Measurements from ENCODE around the gene L3HYPDH.

The L3HYPDH gene

DNA sequence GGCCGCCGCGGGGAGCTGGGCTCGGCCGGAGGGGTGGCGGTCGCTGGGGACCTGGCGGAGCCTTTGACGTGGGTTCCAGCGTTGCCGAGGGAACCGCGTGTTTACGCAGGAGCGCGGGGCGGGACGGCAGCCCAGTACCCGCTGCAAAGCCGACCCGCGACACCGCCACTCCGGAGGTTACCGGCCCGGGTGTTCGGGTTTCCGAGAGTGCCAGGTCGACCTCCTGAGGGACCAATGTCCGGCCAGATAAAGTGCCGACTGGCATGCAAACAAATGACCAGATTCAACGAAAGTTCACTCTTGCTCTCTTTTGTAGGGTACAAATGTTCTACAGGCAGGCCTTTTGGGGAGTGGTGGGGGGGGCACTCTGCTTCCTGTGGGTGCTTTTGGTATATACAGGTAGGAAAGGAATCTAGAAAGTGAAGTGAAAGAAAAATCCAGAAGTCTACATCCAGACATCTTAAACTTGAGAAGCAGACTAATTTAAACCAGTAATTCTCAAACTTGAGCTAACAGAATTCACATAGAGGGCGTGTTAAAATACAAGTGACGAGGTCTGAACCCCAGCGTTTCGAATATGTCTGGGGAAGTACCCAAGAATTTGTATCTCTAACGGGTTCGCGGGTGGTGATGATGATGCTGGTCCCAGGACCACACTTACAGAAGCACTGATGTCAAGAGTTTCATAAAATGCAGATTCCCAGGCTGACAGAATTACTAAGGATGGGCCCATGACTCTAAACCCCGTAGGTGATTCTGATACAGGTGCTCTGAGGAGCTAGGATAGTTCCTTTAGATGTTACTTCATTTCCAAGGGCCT is 18.7 kb downstream of the L3HYPDH start, which contains the start of gene GPR135:
Gene GPR135 (minus strand): TSS at position 65 of the 820 bp plus-strand sequence. CDS start 154 bp downstream, outside the sequence.
- TF ChIP-seq CTCF (IDR thresholded peaks at IDR 0.05; ENCODE audit: low read depth, low read length, missing control alignments), result no peak
- peak within 1 kb of the TSS; percentile 47 for H3K4me3 ChIP-seq (ENCODE audit: low read depth, low read length)
- in situ Hi-C loops (cut with HindIII; ENCODE audit: low sequenced_read_pairs), result no loop called here
- no peak for DNase-seq (ENCODE audit: low read depth)

DNA sequence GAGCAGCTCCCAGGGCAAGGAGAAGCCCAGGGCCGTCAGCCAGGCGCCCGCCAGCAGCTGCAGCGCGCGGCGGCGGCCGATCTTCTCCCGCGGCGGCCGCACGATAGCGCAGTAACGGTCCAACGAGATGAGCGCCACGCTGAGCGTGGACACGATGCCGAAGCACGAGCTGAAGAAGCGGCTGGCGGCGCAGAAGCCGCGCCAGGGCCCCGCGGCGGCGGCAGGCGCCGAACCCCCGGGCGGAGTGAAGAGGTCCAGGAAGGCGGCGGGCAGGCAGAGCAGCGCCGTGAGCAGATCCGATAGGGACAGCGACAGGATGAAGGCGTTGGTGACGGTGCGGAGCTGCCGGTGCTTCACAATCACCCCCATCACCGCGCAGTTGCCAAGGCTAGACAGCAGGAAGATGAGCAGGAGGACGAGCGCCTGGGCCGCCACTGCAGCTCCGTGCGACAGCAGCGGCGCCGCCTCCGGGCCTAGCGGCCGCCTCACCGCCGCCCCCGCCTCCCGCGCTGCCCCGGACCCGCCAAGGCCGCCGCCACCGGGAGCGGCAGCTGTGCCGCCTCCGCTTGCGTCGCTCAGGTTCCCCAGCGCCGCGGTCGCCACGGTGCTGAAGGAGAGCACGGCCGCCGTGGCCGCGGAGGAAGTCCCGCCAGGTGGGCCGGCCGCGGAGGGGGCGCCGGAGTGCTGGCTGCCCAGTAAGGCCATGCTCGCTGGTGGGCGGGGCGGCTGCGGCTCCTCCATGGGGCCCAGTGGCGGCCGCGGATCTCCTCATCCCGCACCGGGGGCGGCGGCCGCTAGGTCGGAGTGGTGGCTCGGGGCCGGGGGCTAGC is 19.5 kb downstream of the L3HYPDH start:
- no peak for TF ChIP-seq CTCF (IDR thresholded peaks at IDR 0.05; ENCODE audit: low read depth, low read length, missing control alignments)
- in situ Hi-C loops (cut with HindIII; ENCODE audit: low sequenced_read_pairs), result no loop called here
- H3K4me3 ChIP-seq (ENCODE audit: low read depth, low read length), result peak overlapping the region; percentile 47
- DNase-seq (ENCODE audit: low read depth), result no peak

DNA sequence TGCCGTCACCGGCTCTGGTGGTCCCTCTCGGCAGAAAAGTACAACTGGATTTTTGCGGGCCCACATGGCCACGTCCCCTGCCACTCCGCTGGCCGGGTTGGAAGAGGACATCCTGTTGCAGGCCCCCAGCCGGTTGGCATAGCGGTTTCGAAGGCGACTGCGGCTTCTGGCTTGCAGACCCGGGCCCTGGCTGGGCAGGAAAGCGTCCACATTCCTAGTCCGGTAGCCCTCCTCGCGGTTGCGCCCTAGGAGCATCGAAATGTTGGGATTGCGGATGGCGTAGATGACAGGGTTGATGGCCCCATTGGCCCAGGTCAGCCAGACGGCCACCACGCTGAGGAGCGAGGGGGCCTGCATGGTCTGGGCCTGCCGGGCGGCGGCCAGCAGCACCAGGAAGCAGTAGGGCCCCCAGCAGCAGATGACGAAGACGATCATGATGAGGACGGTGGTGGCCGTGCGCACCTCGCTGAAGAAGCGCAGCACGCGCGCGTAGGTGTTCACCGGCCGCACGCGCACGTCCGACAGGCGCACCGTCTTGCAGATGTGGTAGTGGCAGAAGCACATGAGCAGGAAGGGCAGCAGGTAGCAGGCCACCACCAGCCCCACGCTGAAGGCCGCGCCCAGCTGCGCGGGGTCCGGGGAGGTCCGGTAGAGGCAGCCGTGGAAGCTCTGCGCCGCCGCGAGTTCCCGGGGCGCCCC is 20.3 kb downstream of the L3HYPDH start:
- peak overlapping the region; percentile 47 for H3K4me3 ChIP-seq (ENCODE audit: low read depth, low read length)
- TF ChIP-seq CTCF (IDR thresholded peaks at IDR 0.05; ENCODE audit: low read depth, low read length, missing control alignments), result no peak
- no peak for DNase-seq (ENCODE audit: low read depth)
- in situ Hi-C loops (cut with HindIII; ENCODE audit: low sequenced_read_pairs), result no loop called here

GRCh38 chr14:59461891-59462290 is 22.3 kb downstream of the L3HYPDH start:
- DNase-seq (ENCODE audit: low read depth), result no peak
- no peak overlapping the region for H3K4me3 ChIP-seq (ENCODE audit: low read depth, low read length)
- in situ Hi-C loops (cut with HindIII; ENCODE audit: low sequenced_read_pairs), result no loop called here
- no peak for TF ChIP-seq CTCF (IDR thresholded peaks at IDR 0.05; ENCODE audit: low read depth, low read length, missing control alignments)

DNA sequence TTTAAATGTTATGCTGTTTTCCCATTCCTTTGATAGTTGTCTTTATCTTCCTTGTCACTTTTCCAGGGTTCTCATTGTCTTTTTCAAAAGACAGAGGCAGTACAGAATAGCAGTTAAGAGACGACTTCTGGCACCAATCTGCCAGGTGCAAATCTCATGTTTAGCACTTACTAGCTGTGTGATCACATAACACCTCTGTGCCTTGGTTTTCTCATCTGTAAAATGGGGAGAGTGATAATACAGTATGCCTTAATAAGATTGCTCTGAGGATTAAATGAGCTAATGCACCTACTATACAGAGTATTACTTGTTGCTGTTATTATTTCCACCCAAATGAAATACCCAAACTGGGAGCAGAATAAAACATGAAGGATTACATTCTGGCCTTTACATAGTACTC is 23.8 kb downstream of the L3HYPDH start:
- no peak for TF ChIP-seq CTCF (IDR thresholded peaks at IDR 0.05; ENCODE audit: low read depth, low read length, missing control alignments)
- in situ Hi-C loops (cut with HindIII; ENCODE audit: low sequenced_read_pairs), result no loop called here
- no peak for DNase-seq (ENCODE audit: low read depth)
- no peak overlapping the region for H3K4me3 ChIP-seq (ENCODE audit: low read depth, low read length)

DNA sequence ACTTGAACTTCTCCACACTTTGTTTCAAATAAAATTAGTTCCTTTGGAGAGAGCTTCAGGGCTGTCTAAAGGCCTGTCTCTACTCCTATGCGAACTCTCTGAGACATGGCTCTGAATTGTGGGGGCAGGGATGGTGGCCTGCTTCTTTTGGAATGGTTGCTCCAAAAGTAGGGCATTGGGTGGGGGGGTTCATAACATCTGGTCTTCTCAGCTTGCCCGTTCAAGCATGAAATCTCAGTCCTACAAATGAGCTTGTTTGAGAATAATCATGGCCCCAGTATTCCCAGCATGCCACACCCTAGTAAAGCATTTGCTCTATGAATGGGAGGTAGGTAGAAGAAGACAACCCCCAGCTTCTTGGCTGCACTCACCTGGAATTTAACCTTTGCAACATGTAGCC is 25.7 kb downstream of the L3HYPDH start:
- in situ Hi-C loops (cut with HindIII; ENCODE audit: low sequenced_read_pairs), result no loop called here
- DNase-seq (ENCODE audit: low read depth), result no peak
- TF ChIP-seq CTCF (IDR thresholded peaks at IDR 0.05; ENCODE audit: low read depth, low read length, missing control alignments), result no peak

More for the DNA sequence above, 25.7 kb downstream of the L3HYPDH start:
- no peak overlapping the region for H3K4me3 ChIP-seq (ENCODE audit: low read depth, low read length)
